Skeletal muscle satellite cell (primary cell): ENCODE results near the gene CALML5.

Experiments used
- H3K27me3 ChIP-seq: 2 replicates; pipeline ENCODE4 v1.7.0; 2013; ENCODE audit warnings: low read length; ENCODE audit not compliant: control insufficient read depth, insufficient read depth
- H3K36me3 ChIP-seq: 2 replicates; pipeline ENCODE4 v1.7.0; 2013; ENCODE audit warnings: mild to moderate bottlenecking, control low read depth, low read length; ENCODE audit not compliant: insufficient read depth
- H3K4me1 ChIP-seq: 2 replicates; pipeline ENCODE4 v1.7.0; 2013; ENCODE audit warnings: low read length; ENCODE audit not compliant: control insufficient read depth, insufficient read depth
- H3K4me2 ChIP-seq: 2 replicates; pipeline ENCODE4 v1.7.0; 2013; ENCODE audit warnings: mild to moderate bottlenecking, low read length
- H3K4me3 ChIP-seq: 2 replicates; pipeline ENCODE4 v1.7.0; 2013; ENCODE audit warnings: low read length
- H3K9ac ChIP-seq: 2 replicates; pipeline ENCODE4 v1.7.0; 2013; ENCODE audit warnings: mild to moderate bottlenecking, low read depth, low read length, moderate library complexity
- H3K9me3 ChIP-seq: replicated peaks from 2 replicates; pipeline ENCODE4 v1.7.0; 2013; ENCODE audit warnings: mild to moderate bottlenecking, control low read depth, low read length

The CALML5 gene

GRCh38 chr10:5493691-5494090 lies 5.7 kb downstream of the CALML5 start:
- H3K27me3 ChIP-seq, result peaks cover 4% of the 10 kb centered on the region
- no peaks in the 10 kb centered on the region for H3K36me3 ChIP-seq
- H3K9me3 ChIP-seq, result peaks cover 5% of the 10 kb centered on the region
- H3K4me3 ChIP-seq, result no peak overlapping the region
- H3K4me1 ChIP-seq, result no peaks in the 10 kb centered on the region
- H3K9ac ChIP-seq, result no peak overlapping the region
- H3K4me2 ChIP-seq, result no peak overlapping the region

- Histone ChIP-seq H3K9me3 (peaks cover 5% of the 10 kb centered on the region), H3K27me3 (peaks cover 1% of the 10 kb centered on the region), H3K36me3 (no peaks in the 10 kb centered on the region), H3K9ac (no peak overlapping the region), H3K4me1 (no peaks in the 10 kb centered on the region), H3K4me2 (no peak overlapping the region), H3K4me3 (no peak overlapping the region)
Observed at GRCh38 chr10:5492929-5493576, 6.3 kb downstream of the CALML5 start.

GRCh38 chr10:5492322-5492855 lies 7.0 kb downstream of the CALML5 start:
- Histone ChIP-seq H3K4me2 (no peak overlapping the region), H3K9ac (no peak overlapping the region), H3K4me3 (no peak overlapping the region), H3K9me3 (peaks cover 5% of the 10 kb centered on the region), H3K36me3 (no peaks in the 10 kb centered on the region), H3K27me3 (peaks cover under 1% of the 10 kb centered on the region), H3K4me1 (no peaks in the 10 kb centered on the region)

DNA sequence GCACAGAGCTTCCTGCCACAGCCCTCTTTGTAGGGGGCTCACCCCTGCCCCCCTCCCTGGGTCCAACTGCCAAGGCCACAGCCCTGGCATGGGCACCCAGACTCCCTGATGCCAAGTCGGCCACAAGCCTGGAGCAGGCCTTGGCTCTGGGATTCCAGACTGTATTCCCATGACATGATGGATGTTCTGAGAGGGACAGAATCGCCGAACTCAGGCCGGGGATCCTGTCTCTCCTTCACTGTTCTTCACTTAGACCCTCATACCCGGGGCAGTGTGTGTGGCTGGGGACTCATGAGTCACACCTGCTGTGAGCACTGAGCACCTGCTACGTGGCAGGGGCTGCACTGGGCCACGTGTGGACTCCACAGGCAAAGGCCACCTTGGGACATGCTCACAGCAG lies 7.9 kb downstream of the CALML5 start:
- no peak overlapping the region for H3K4me3 ChIP-seq
- H3K27me3 ChIP-seq, result peaks cover 10% of the 10 kb centered on the region
- H3K9me3 ChIP-seq, result peaks cover 5% of the 10 kb centered on the region
- no peaks in the 10 kb centered on the region for H3K36me3 ChIP-seq
- no peaks in the 10 kb centered on the region for H3K4me1 ChIP-seq
- no peak overlapping the region for H3K9ac ChIP-seq
- no peak overlapping the region for H3K4me2 ChIP-seq

DNA sequence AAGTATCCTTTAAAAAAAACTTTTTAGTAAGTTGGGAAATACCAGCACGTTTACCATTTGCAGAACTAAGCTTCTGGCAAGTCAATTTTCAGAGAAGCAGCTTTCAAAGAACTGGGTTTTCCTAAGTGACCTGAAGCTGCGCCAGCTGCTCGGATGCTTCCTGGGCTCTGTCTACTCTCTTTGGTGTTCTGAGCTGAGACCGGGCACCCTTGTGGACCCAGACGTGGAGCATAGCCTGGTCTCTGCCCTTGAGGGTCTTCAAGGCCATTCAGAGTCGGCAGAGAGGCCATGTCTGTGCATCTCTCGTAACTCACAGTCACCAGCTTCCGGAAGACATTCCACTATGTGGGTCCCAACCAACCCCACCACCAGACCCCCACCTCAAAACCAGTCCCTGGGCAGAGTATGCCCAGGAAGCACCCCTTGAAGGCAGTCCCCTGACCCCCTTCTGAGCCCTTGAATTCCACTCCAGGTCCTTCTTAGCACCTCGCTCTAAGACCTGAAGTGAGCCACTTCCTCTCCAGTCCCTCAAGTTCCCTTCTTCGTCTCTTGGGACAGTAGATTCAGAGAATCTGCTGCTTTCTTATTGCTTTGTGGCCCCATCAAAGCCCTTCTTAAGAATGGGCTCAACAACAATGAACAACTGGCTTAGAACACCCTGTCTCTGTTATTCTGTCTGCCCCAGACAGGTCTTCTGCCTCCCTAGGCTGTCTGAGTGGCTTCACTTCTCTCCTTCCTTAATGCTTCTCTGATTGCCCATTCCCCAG lies 8.5 kb downstream of the CALML5 start:
- Histone ChIP-seq H3K9ac (no peak overlapping the region), H3K4me3 (no peak overlapping the region), H3K9me3 (peaks cover 5% of the 10 kb centered on the region), H3K4me2 (no peak overlapping the region), H3K27me3 (peaks cover 16% of the 10 kb centered on the region), H3K36me3 (no peaks in the 10 kb centered on the region), H3K4me1 (no peaks in the 10 kb centered on the region)

DNA sequence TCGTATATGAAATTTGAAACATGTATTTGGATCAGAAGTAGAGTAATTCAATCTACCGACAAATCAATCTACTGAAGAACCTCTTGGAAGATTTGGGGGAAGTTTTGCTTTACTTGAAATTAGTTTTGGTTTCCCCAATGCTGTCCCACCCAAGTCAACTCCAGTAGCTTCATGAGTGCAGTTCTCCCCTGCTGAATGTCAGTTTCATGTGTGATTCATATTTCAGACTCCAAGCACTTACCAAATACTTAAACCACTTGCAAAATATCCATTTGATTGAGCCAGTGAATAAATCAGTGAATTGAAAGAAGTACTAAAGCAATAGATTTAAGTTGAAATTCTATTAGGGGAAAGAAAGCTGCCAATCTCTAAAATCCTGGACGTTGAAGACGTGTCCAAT lies 9.3 kb downstream of the CALML5 start:
- Histone ChIP-seq H3K4me3 (no peak overlapping the region), H3K4me2 (no peak overlapping the region), H3K9me3 (peaks cover 5% of the 10 kb centered on the region), H3K4me1 (no peaks in the 10 kb centered on the region), H3K36me3 (no peaks in the 10 kb centered on the region), H3K9ac (no peak overlapping the region), H3K27me3 (peaks cover 23% of the 10 kb centered on the region)

- H3K4me3 ChIP-seq, result no peak overlapping the region
- H3K27me3 ChIP-seq, result peaks cover 26% of the 10 kb centered on the region
- no peaks in the 10 kb centered on the region for H3K36me3 ChIP-seq
- peaks cover 5% of the 10 kb centered on the region for H3K9me3 ChIP-seq
- no peaks in the 10 kb centered on the region for H3K4me1 ChIP-seq
- no peak overlapping the region for H3K9ac ChIP-seq
- H3K4me2 ChIP-seq, result no peak overlapping the region
Observed at GRCh38 chr10:5488272-5489161, 10.9 kb downstream of the CALML5 start.

GRCh38 chr10:5486853-5487235 lies 12.5 kb downstream of the CALML5 start:
- Histone ChIP-seq H3K9ac (no peak overlapping the region), H3K36me3 (no peaks in the 10 kb centered on the region), H3K27me3 (peaks cover 26% of the 10 kb centered on the region), H3K4me1 (no peaks in the 10 kb centered on the region), H3K4me3 (no peak overlapping the region), H3K4me2 (no peak overlapping the region), H3K9me3 (no peaks in the 10 kb centered on the region)

DNA sequence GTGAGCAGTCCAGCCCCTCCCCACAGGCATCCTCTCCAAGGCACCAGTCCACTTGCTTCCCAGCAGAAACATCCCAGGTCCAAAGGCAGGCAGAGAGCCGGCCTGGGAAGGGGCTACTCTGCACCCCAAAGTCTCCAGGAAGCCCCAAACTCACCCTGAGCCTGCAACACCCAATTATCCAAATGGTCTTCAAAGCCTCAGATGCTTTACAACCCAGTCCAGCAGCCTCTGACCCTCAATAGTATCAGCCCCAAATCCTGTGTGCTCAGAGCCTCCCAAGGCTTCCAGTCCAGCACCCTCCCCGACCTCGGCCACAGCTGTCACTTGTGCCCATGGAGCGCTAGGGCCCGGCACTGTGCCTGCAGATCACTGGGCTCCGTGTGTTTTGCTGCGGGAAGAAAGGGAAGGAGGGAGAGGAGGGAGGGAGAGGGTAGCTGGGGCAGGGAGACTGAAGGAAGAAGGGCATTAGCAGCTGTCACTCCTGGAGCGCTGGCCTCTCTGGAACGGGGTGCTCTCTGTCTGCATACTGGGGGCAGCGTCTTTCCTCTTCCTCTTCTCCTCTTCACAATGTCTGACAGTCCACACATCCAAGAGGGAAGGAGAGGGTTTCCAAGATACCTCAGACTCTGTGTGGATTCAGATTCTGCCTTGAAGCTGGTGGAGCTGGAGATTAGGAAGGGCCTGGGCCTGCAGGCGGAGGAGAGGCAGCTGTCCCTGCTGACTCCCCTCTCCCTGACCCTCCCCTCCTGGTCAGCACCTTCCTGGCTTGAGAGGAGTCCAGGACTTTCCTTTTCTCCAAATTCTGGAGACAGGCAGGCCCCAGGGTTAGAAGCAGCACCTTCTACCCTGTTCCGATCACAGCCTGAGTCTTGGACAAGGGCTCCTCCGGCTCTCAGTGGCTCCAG lies 13.2 kb downstream of the CALML5 start:
- Histone ChIP-seq H3K4me2 (no peak overlapping the region), H3K27me3 (peaks cover 26% of the 10 kb centered on the region), H3K36me3 (no peaks in the 10 kb centered on the region), H3K4me1 (no peaks in the 10 kb centered on the region), H3K9me3 (no peaks in the 10 kb centered on the region), H3K9ac (no peak overlapping the region), H3K4me3 (no peak overlapping the region)

DNA sequence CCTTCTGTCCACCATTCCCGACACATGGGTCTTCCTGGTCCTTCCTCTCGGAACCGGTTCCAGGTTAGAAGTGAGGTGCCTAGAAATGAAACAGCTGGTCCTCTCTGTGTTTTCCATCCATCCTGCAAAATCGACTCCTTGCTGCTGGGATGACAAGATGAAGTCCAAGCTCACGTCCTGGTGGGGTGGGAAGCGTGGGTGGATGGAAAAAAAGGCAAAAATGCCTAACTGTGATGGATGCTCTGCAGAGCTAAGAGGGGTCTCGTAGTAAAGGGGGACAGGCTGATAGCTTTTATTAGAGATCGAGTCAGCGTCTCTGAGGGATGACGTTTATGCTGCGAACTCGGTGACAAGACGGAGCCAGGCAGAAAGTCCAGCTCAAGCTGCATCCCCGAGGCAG lies 14.1 kb downstream of the CALML5 start:
- H3K9me3 ChIP-seq, result no peaks in the 10 kb centered on the region
- H3K36me3 ChIP-seq, result no peaks in the 10 kb centered on the region
- no peak overlapping the region for H3K4me3 ChIP-seq
- no peak overlapping the region for H3K4me2 ChIP-seq
- H3K4me1 ChIP-seq, result no peaks in the 10 kb centered on the region
- no peak overlapping the region for H3K9ac ChIP-seq
- peaks cover 26% of the 10 kb centered on the region for H3K27me3 ChIP-seq
